GM13976 (cell line): ENCODE measurements around the gene NPVF.

Experiments used
- DNase-seq: peaks from one replicate; pipeline ENCODE4 v3.0.0; 2012; ENCODE audit warnings: low spot score
- in situ Hi-C: fragments of 300-500 bp; cut with MboI; formaldehyde crosslinking; loops from one replicate; pipeline ENCODE4 v1.12.0; 2022; ENCODE audit warnings: low sequenced_read_pairs, mixed read lengths, inconsistent platforms; ENCODE audit not compliant: unreplicated experiment
- TF ChIP-seq, protein P1 (sequence below): IDR thresholded peaks from 2 replicates; pipeline ENCODE4 v1.5.1; 2012; ENCODE audit warnings: borderline replicate concordance, mild to moderate bottlenecking; ENCODE audit not compliant: insufficient read depth; ENCODE audit errors: extremely low read depth, missing control alignments, control extremely low read depth

Gene NPVF

DNA sequence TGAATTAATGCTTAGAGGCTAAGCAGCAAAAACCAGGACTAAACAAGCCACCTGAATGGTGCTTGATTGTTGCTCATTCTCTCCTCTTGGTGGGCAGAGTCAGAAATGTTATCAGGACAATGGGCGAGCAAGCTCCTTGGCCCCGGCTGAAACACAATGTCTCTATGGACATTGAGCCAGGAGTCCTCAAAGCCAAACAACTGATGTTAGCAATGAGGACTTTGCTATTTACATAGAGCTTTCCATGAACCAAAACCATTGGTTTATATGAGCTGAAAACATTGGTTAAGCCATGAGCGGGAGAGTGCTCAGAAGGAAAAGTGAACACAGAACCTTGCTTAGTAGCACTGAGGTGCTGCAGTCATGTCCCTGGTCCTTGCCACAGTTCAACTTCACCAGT lies 21.5 kb upstream of the NPVF start:
- TF ChIP-seq, protein P1, sequence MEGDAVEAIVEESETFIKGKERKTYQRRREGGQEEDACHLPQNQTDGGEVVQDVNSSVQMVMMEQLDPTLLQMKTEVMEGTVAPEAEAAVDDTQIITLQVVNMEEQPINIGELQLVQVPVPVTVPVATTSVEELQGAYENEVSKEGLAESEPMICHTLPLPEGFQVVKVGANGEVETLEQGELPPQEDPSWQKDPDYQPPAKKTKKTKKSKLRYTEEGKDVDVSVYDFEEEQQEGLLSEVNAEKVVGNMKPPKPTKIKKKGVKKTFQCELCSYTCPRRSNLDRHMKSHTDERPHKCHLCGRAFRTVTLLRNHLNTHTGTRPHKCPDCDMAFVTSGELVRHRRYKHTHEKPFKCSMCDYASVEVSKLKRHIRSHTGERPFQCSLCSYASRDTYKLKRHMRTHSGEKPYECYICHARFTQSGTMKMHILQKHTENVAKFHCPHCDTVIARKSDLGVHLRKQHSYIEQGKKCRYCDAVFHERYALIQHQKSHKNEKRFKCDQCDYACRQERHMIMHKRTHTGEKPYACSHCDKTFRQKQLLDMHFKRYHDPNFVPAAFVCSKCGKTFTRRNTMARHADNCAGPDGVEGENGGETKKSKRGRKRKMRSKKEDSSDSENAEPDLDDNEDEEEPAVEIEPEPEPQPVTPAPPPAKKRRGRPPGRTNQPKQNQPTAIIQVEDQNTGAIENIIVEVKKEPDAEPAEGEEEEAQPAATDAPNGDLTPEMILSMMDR, result no peak
- no peak for DNase-seq
- in situ Hi-C loops, result loop anchor here (25.0 kb wide), 1 partner anchor 613 kb away; no protein-coding TSS in a partner anchor

DNA sequence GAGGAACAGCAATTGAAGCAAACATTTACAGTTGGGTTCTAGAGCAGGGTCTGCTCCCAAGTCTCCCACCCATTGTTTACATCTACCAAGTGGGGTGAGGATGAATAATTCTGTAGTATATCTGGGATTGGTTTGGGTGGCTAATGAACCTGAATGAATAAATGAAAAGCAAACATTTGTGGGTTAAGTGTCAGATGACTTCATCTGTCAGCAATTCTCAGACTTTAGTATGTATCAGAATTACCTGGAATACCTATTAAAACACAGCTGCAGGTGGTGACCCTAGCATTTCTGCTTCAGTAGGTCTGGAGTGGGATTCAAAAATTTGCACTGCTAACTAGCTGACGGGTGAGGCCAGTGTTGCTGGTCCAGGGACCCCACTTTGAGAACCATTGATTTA lies 18.0 kb upstream of the NPVF start:
- in situ Hi-C loops, result no loop called here

DNA sequence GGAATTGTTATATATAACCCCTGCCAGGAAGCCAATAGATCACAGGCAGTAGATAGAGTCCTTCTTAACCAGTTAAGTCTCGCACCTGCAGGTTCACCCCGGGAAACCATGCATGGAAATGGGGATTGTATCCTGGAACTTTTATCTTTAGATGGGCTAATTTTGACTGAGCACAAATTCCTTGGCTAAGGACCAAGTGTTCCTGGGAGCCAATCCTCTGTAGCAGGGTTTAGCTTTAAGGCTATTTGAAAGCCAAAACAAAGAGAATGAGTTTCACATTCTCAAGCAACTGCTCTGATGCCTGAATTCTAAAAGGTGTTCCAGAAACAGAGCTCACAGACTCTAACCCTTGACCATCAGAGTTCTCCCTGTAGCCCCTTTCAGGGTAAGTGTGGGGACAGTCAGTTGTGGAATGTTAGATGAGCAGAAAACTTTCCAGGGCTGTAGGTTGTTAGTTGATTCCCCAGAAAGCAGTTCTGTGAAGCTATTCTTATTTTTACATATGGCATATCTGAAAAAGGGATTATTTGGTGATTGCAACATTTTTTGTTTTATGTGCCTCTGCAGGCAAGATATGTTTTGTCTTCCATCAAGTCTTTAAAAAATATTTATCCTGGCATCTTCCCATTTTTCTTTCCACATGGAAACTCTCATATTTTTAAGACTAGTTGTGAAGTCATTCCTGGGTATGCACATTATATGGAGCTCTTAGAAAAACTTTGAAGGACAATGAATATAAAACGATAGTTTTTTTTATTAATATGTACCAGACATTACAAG lies 16.2 kb upstream of the NPVF start:
- DNase-seq, result no peak
- TF ChIP-seq, protein P1, result no peak
- in situ Hi-C loops, result no loop called here

More for the DNA sequence above, 18.0 kb upstream of the NPVF start:
- TF ChIP-seq, protein P1, result no peak
- DNase-seq, result no peak

DNA sequence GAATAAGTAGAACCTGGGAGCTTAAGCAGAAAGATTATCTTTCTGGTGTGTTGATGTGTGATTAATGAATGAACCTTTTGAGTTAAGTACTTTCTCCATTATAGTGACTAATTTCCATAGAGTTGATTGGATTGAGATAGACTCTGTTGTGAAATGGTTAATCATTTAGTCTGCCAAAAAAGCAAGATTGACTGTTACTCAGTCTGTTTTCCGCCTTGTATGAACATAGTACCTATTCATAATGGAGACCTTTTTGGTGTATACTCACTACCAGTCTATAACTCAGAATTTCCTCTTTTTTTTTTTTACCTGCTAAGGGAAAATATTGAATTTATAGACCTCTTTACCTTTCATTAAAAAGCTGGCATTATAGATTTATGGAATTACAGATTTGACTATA lies 14.4 kb upstream of the NPVF start:
- no peak for DNase-seq
- in situ Hi-C loops, result no loop called here
- TF ChIP-seq, protein P1, result no peak

DNA sequence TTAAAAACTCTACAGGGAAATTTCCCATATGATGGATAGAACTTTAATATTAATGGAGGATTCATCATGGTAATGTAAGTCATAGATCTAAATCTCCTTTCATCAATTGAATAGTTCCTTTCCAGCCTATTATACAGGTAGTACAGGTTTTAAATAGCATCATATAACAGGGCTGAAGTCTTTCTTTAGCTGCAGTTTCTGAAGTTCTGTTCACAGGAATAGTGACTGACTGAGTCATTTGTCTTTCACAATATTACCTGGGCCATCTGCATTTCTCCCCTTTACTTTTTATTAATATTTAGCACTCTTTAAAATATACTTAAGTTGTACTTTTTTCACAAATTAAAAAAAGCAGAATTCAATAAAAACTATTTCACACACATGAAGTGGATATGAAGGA lies 12.6 kb upstream of the NPVF start:
- TF ChIP-seq, protein P1, result no peak
- no peak for DNase-seq
- in situ Hi-C loops, result no loop called here

DNA sequence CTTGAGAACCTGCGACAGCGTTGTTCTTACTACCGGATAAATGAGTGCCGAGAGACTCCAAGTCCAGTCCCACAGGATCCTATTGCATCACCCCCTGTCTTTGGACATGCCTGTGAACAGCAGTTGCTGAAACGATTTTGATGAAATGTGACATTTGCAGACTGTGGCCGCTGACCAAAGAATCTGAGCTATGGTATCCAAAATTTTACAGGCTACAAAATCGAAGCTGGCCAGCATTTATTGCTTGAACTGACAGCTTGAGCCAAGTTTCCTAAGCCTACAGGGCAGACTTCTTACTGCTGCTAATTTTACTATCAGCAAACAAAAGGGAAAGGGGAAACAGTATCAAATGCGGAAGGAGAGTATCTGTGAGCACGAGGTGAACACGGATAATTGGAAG lies 12.1 kb upstream of the NPVF start:
- TF ChIP-seq, protein P1, result no peak
- DNase-seq, result no peak
- in situ Hi-C loops, result no loop called here
